HCEC 1CT (cell line): ENCODE measurements around the gene PIGQ.
A peak's percentile ranks its signal among the peaks of the same experiment; 100 is the strongest.

Experiments used
- DNase-seq: peaks from one replicate; pipeline ENCODE4 v3.0.0-alpha.2; 2017

PIGQ gene

GRCh38 chr16:534856-535445, 34.8 kb upstream of the PIGQ start:
- no peak for DNase-seq

- DNase-seq: peak; percentile 31
These were observed 34.0 kb upstream of the PIGQ start for GRCh38 chr16:535446-536405.

- no peak for DNase-seq
These were observed 33.0 kb upstream of the PIGQ start for GRCh38 chr16:536746-537145.

- DNase-seq: no peak
These were observed 32.1 kb upstream of the PIGQ start for GRCh38 chr16:537415-538335.

- peak; percentile 57 for DNase-seq
These were observed 29.8 kb upstream of the PIGQ start for GRCh38 chr16:539901-540530.

GRCh38 chr16:540645-541340, 29.0 kb upstream of the PIGQ start:
- no peak for DNase-seq

GRCh38 chr16:543301-544164, 26.2 kb upstream of the PIGQ start:
- DNase-seq: no peak

- DNase-seq: no peak
These were observed 25.3 kb upstream of the PIGQ start for GRCh38 chr16:544517-544916.

GRCh38 chr16:546909-547770, 22.6 kb upstream of the PIGQ start:
- no peak for DNase-seq

GRCh38 chr16:548586-548985, 21.2 kb upstream of the PIGQ start:
- DNase-seq: no peak

GRCh38 chr16:549544-550263, 20.1 kb upstream of the PIGQ start:
- no peak for DNase-seq

GRCh38 chr16:551210-551609, 18.6 kb upstream of the PIGQ start:
- no peak for DNase-seq

- DNase-seq: no peak
These were observed 17.6 kb upstream of the PIGQ start for GRCh38 chr16:552171-552570.

- DNase-seq: no peak
These were observed 16.0 kb upstream of the PIGQ start for GRCh38 chr16:553601-554296.

- DNase-seq: no peak
These were observed 15.5 kb upstream of the PIGQ start for GRCh38 chr16:554297-554621.

GRCh38 chr16:554640-555365, 15.0 kb upstream of the PIGQ start:
- DNase-seq: no peak

- no peak for DNase-seq
These were observed 14.0 kb upstream of the PIGQ start for GRCh38 chr16:555528-556473.
